Activated CD8-positive, alpha-beta memory T cell treated with anti-CD3 and anti-CD28 coated beads, Interleukin-2, amount 50 U/mL, for 24 hours (primary cell): ENCODE results near the gene GRIK4.
"Not testable (repeated sequence)": the region's sequence is repeated elsewhere in the genome, so short reads cannot be mapped to it uniquely, and the experiment has no call there.

Experiments
- DNase-seq: peaks from one replicate; pipeline ENCODE4 v3.0.0-alpha.2; 2020; ENCODE audit errors: extremely low read depth

GRIK4 gene

DNA sequence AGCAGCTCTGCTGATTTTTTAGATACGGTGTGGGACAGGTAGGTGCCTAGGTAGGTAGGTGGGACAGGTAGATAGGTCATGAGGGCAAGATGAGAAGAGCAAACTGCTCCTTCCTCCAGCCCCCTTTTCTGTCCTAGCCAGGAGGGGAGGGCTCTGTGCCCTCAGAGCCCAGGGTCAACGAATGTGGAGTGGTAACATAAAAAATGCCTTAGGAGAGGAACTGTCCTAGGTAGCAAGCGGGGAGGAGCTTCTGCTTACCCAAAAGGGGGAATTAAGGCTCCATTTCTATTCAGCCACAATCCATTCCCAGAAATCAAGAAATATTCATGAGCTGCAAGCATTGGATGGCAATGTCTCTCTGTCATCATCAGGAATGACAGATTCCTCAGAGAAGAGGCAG, 234.8 kb downstream of the GRIK4 start:
- DNase-seq = no peak

DNA sequence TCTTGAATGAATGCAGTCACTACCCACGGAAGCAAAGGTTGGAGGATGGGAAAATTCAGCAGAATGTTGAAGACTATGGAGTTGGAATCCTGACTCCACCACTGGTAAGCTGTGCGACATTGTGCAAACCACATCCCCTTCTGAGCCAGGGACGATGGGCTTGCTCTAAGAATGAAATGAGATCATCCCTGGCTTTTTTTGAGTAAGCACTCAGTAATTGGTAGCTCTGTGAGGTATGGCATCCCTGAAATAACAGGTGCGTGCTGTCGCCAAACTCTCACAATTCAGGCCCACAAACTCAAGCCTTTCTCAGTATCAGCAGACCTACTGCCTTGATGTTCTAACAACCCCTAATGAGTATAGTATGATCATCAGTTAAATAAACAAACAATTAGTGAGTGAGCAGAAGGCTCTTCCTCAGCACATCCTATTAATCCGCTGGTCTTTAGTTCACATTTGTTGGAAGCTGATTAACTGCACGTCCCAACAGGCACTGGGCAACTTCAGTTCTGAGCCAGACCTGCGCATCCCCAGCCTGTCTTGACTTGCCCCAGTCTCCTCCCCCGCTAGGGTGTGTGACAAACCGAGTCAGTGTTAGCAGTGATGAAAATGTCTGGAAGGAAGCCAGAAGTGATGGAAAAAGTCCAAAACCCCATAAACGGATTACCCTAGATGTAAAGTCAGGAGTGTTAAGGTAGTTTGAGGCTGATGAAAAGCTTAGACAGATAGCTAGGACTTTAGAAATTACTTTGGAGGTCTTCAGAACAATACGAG, 235.5 kb downstream of the GRIK4 start:
- DNase-seq = no peak

DNA sequence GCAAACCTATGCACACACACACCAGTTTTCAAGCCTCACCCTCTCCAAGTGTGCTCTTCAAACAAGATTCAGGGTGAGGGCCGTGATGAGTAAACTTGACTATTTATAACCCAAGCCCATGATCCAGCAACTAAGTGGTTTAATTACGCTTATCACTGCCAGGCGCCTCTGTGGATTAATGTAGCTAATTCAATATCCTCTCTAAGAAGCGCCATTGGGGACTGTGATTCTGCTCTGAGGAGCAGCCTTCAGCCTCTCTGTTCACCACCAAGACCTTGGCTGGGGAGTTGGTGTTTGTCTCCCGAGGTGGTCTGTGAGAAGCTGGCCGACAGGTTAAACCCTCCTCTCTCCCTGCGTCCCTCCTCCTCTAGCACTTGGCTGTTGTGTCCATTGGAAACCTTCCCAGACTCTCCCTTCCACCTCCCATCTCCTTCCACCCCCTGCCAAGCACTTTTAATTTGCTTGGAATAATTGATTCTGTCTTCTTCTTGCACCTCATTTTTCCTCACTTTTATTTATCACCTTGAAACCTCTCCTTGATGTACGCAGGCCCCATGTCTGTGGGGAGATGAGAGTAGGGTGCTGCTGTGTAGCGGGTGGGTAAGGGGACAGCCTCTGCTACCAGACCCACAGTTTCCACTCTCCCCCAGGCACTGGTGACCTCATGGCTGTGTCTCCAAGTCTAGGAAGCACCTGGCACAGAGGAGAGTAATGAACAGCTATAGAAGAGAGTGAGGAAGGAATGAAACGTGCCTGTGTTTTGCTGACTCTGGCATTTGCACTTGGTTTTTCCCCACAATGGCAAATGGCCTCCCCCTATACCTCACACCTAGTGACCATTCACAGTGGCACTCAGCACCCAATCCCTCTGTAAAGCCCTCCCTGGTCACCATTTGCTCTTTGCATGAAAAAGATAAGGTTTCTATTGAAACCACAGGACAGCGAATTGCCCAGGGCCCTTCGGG, 236.6 kb downstream of the GRIK4 start:
- no peak for DNase-seq

DNA sequence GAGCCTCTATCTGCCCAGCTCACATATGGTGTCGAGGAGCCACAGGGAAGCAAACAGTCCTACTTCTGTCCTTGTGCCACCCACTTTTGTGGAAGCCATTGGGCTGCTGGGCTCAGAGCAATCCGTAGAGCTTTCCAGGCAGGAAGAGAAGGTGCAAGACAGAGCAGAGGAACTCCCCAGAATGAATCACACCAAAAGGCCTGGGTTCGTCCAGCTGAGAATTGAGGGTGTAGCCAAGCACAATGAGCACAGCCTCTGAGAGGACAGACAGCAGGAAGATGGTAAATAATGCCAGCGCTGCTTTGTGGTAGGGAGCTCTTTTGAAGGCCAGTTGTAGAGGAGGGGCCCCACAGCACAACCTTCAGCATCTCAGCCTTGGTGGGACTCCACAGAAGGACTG, 237.8 kb downstream of the GRIK4 start:
- no peak for DNase-seq

DNA sequence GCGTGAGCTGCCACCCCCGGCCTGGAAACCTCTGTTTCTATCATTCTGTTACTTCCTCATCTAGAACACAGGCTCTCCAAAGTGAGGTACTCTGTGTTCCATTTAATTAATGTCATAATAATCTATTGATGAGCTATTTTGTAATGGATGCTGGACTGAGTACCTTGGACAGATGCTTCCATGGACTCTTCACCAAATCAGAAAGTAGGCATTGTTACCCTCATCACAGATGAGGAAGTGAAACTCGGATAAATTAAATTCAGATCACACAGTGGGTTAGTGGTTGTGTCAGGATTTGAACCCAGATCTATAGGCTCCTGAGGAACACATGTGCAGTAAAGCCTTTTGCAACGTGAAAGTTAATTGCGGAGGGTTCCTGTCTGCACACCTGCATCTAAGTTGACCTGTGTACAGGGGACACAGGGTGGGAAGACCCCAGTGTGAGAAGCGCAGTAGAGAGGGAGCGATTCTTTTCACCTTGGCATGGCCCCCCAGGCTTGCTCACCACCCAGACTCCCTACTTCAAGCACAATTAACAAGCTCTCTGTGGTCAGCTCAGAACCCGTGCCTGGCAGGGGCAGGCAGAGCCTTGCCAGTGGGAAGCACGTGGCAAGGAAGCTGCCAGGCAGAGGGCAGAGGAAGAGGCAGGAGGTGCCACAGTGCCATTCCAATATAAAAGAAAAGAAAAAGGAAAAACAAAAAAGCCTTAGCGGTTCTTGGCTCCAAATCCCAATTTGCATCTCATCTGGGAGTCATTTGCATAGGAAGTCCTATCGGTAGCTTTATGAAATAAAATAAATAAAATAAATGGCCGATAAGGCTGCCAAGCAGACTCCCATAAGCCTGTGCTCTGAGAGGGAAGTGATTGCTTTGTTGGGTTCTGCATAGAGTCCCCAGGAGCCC, 239.3 kb downstream of the GRIK4 start:
- no peak for DNase-seq

DNA sequence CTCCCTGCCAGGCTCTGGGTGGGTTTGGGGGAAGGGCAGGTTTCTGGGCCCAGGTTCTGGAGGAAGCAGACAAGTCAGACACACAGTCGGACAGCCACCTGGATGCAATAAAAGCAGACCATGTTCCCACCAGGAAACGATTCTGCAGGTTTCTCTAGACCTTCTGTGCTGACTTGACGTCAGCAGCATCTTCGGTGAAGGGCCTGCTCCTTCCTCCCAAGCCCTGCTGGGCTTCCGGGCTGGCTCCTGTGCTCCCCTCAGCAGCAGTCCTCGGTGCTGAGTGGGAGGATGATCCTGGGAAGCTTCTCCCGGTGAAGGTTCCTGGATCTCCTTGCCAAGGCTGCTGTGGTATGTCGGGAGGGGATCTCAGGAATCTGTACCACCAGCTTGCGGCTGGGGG, 240.0 kb downstream of the GRIK4 start:
- DNase-seq = no peak

DNA sequence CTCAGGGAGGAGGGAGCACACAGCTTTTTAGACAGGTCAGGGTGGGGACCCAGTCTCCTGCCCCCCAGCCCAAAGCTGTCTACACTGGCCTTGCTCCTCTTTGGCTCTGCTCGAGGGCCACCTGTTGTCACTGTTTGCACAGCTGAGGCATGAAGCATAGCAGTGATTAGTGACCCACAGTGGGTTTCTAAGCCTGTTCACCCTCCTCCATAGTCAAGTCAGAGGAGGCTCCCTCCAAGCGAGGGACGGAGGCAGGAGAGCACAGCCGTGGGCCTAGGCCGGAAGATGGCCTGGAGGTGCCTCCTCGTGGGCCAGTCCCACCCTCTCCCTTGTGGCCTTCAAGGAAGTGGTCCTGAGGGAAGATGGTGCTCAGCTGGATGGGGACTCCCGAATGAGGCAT, 241.1 kb downstream of the GRIK4 start:
- DNase-seq = no peak

DNA sequence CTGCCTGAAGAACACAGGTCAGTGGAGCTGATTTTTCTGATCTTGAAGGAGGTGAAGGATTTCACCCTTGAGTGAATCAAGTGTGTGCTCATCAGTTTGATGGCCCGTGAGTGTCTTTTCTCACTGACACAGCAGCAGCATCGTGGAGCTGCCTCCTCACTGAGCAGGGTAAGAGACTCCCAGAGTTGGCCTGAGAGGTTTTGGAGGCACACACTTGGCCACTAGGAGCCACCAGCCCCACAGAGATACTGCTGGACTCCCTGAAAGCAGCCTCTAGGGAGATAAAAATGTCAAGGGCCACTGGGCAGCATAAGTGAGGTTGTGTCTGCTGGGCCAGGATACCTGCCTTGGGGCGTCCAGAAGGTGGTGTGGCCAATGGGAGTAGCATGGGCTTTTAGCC, 245.4 kb downstream of the GRIK4 start:
- no peak for DNase-seq

DNA sequence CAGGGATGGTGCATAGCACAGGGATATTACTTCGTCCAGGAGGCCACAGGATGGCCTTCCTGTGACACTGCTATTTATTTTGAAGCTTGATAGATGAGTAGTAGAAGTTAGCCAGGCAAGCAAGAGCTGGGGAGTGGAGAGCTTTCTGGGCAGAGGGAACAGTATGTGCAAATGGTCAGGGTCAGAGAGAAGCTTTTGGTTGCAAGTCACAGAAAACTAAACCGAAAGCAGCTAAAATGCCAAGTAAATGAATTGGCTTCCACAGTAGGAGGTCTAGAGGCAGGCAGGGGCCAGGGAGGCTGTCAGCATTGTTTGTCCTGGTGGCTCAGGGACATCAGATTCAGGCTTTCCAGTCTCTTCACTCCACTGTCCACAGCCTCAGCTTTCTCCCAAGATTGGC, 247.5 kb downstream of the GRIK4 start:
- no peak for DNase-seq

DNA sequence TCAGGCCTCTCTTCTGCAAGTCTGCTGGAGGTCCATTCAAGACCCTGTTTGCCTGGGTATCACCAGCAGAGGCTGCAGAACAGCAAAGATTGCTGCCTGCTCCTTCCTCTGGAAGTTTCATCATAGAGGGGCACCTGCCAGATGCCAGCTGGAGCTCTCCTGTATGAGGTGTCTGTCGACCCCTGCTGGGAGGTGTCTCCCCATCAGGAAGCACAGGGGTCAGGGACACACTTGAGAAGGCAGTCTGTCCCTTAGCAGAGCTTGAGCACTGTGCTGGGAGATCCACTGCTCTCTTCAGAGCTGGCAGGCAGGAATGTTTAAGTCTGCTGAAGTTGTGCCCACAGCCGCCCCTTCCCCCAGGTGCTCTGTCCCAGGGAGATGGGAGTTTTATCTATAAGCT, 254.2 kb downstream of the GRIK4 start:
- DNase-seq = not testable (repeated sequence)

DNA sequence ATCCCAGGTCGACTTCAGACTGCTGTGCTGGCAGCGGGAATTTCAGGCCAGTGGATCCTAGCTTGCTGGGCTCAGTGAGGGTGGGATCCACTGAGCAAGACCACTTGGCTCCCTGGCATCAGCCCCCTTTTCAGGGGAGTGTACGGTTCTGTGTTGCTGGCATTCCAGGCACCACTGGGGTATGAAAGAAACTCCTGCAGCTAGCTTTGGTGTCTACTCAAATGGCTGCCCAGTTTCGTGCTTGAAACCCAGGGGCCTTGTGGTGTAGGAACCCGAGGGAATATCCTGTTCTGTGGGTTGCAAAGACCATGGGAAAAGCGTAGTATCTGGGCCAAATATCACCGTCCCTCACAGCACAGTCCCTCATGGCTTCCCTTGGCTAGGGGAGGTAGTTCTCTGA, 254.8 kb downstream of the GRIK4 start:
- no peak for DNase-seq

DNA sequence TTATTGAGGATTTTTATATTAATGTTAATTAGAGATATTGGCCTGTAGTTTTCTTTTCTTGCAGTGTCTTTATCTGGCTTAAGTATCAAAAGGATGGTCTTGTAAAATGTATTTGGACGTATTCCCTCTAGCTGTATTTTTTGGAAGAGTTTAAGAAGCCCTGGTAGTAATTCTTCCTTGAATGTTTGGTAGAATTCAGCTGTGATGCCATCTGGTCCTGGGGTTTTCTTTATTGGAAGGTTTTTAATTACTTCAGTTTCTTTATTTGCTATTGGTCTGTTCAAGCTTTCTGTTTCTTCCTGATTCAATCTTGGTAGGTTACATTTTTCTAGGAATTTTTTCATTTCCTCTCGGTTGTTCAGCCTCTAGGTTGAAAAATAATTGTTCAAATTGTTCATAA, 257.4 kb downstream of the GRIK4 start:
- no peak for DNase-seq

DNA sequence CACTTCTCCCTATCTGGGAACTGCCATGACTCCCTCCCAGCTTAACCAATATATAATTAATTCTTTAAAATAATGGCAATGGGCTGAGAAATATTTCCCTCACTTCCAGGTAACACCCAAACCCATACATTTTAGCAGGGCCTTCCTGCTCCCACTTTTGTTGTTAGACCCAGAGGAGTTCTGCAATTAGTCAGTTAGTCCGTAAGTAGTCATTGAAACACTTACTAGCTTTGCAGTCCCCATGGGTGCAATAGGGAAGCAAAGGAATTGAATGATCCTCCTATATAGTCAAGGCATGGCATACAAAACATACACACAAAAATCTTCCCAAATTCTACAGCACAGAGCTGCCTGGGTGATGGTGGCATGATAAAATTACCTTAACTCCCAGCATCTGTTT, 258.4 kb downstream of the GRIK4 start:
- DNase-seq = no peak

DNA sequence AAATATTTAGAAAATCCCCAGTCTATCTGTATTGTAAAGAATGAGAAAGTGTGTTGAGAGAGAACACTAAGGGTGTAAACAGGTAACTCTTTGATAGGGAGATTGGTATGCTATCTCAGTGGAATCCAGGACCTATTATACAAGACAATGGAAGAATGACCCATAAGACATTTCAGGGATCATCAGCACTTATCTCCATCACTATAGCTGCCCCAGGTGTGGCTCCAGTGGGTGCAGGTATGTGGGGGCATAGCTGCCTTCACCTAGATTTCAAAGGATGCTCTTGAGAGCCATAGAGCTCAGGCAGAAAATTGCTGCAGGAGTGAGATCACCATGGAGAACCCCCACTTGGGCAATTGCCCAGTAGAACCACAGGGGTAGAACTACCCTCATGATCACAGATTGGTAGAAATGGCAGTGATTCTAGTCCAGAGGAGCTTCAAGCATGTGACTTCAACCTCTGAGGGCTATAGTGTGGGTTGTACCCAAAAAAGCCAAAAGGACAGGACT, 260.1 kb downstream of the GRIK4 start:
- no peak for DNase-seq

DNA sequence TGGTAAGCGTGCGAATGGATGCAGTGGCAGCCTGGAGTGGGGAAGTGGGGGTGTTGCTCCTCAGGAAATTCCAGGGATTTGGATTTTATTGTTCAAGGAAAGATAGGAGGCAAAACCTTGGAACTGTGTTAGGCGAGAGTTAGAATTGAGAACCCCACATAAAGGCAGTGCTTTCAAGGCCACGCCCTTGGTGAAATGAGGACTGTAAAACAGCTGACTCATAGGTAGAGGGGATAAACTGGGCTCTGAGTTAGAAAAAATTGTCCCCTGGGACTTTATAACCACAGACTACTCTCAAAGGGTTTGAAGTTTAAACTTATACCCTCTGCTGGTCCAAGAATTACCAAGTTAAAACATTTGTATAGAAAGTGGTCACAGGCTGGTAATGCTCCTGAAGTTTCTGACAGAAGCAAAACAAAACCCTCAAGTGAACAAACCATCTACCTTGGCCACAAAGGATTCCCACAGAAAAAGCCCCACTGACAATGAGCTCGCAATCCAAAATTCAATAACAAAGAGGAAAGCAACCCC, 262.0 kb downstream of the GRIK4 start:
- no peak for DNase-seq

DNA sequence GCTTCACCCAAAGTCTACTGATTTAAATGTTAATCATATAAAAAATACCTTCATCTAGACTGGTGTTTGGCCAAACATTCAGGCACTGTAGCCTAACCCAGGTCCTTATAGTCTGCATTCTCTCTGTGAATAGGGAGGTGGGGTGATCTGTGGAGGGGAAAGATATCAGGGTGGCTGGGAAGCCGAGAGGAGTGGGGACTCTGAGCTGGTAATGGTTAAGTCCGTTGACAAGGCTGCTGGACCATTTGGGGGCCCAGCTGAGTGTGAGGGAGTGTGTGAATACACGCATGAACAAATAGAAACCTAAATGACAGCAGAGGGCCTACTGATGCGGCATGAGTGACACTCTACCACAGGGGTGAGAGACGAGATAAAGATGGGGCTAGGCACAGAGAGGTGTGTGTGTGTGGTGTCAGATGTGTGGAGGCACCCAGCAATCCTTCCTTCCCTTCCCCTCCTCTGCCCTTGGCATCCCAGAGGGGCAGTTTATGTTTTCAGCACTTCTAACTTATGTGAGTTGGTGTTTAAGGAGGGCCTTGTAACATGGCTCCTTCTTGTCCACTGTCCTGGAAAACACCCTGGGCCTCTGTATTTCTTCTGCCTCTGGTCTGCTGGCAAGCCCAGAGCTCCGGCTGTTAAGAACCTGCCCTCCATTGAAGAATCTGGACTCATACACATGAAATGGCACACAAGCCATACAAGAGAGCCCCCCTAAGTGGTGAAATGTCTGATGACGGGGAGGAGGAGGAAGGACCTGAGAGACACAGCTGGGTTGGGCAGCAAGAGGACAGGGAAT, 263.2 kb downstream of the GRIK4 start:
- no peak for DNase-seq

DNA sequence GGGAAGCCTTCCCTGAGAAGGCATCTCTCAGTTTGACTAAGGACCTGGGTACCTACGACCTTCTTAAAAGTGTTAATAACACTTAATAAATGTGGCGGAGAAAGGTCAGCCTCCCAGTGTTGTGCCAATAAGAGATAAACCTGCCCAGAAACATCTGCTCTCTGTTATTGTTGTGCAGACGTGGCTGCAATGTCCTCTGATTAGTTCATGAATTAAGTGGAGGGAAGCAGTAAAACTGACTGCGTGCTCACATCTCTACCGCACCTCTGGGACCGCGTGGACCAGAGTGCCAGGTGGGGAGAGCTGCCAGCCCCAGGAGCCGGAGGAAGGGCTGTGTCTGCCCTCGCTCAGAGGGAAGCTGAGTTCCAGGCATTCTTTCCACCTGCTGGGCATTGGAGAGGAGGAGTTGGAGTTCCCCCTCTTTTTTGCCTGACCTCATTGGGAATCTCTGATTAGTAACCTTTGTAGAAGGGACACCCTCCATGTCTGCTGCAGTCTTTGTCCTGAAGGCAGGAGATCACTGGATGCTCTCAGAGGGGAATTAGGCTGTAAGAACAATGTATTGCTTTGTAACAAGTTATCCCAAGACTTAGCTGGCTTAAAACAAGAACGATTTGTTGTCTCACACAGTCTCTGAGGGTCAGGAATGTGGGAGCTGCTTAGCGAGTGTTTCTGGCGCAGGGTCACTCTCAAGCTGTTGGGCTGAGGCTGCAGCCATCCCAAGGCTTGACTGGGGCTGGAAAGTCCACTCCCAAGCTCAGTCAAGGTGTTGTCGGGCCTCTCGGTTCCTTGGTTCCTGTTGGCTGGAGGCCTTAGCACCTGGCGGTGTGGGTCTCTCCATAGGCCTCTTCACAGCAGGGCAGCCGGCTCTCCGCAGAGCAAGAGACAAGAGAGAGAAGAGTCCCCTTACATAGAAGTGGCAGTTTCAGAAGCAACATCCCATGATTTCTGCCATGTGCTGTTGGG, 264.7 kb downstream of the GRIK4 start:
- no peak for DNase-seq

DNA sequence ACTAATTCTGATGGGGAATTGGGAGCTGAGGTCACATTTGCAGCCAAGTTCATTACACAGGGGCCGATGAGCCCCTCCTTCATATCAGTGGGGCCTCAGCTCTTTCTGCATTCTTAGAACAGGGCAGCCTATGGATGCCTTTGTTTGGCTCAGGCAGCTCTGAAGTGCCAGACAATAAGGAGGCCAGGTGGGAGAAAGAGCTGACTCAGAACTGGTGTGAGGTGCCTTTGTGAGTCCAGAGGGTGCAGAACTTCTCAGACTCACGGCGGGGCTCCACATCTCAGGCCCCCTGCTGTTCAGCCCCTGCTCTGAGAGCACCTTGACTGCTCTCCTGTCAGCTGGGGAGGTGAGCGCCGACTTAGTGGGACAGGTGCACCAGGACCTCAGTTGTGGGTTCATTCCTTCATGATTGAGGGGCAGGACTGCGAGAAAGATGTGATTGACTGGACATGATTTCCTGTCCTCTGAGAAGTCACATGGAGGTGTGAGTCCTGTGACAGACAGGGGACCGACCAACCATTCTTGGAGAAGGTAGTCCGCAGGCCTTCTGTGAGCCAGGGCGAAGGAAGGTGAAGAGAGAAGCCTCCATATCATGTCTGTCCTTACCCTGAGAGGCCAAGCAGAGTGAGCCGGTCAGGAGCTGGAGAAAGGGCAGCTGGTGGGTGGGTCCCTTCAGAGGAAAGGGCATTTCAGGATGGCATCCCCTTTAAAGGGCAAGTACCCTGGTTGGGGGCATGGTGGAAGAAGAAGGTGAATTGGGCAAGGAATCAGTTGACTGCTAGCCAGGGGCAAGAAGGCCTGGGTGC, 267.3 kb downstream of the GRIK4 start:
- no peak for DNase-seq

DNA sequence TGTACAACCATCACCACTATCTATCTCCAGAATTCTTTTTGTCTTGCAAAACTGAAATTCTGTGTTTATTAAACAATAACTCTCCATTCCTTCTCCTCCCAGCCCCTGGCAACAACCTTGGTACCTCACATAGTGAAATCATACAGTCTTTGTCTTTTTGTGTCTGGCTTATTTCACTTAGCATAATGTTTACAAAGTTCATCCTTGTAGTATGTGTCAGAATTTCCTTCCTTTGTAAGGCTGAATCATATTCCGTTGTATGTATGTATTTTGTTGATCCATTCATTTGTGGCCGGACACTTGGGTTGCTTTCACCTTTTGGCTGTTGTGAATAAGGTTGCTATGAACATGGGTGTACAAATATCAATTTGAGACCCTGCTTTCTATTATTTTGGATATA, 268.7 kb downstream of the GRIK4 start:
- DNase-seq = no peak
